Lower leg skin (tissue), 3 donors: ENCODE measurements around the gene ARHGAP1.

ENCODE experiments used
- POLR2A ChIP-seq, 2 donors: fragments of 450-650 bp; IDR thresholded peaks; one replicate each; pipeline ENCODE4 v1.6.1; 2016 to 2017; ENCODE audit warnings: antibody characterized with exemption in 2 of 2, mild to moderate bottlenecking in 1 of 2, moderate library complexity in 1 of 2
- TF ChIP-seq, protein P1 (sequence below), 3 donors: fragments of 450-650 bp; IDR thresholded peaks; one replicate each; pipeline ENCODE4 v1.5.1; 2016; ENCODE audit warnings: antibody characterized with exemption in 3 of 3, mild to moderate bottlenecking in 3 of 3, moderate library complexity in 2 of 3

DNA sequence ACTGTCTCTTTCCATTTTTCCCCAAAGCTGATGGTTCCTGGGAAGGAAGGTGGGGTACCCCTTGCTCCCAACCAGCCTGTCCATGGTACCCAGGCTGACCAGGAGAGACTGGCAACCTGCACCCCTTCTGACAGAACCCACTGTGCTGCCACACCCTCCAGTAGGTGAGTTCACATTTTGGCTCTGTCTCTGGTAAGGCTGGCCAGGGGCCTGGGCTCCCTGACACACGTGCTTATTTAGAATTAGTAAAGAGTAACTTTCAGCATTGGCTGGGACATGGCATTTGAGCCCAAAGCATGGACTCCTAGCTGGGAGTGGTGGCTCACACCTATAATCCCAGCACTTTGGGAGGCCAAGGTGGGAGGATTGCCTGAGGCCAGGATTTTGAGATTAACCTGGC lies 35.1 kb downstream of the ARHGAP1 start:
- TF ChIP-seq, protein P1, sequence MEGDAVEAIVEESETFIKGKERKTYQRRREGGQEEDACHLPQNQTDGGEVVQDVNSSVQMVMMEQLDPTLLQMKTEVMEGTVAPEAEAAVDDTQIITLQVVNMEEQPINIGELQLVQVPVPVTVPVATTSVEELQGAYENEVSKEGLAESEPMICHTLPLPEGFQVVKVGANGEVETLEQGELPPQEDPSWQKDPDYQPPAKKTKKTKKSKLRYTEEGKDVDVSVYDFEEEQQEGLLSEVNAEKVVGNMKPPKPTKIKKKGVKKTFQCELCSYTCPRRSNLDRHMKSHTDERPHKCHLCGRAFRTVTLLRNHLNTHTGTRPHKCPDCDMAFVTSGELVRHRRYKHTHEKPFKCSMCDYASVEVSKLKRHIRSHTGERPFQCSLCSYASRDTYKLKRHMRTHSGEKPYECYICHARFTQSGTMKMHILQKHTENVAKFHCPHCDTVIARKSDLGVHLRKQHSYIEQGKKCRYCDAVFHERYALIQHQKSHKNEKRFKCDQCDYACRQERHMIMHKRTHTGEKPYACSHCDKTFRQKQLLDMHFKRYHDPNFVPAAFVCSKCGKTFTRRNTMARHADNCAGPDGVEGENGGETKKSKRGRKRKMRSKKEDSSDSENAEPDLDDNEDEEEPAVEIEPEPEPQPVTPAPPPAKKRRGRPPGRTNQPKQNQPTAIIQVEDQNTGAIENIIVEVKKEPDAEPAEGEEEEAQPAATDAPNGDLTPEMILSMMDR (IDR thresholded peaks at IDR 0.05), result no peak
- no peak for TF ChIP-seq POLR2A (IDR thresholded peaks at IDR 0.05)
